HCT116 (cell line): ENCODE measurements around the gene DPYD. TPM values are rescaled to one million over a fixed set of nuclear protein-coding genes. Genes with fewer than 3 reads are reported as not detected.

Experiments
- ATAC-seq: fragments of 200-7000 bp; cut with Tn5 transposase; 2 replicates; pipeline ENCODE4 v1.9.1; 2020; ENCODE audit warnings: mild to moderate bottlenecking, moderate library complexity
- BruUV-seq: library from RNA; stranded (reverse); fragments of 400-500 nt; replicated peaks from 2 replicates; lab custom pipeline; 2021; lab: Mats Ljungman, UMichigan
- CTCF ChIA-PET: fragments of 300-600 bp; sonication (Branson Sonifier 250); formaldehyde crosslinking; loops from one replicate; lab custom pipeline; 2021; ENCODE audit warnings: antibody characterized with exemption; lab: Charles Lee
- POLR2A ChIA-PET: fragments of 300-600, 350-600 bp; sonication (Branson Sonifier 250); formaldehyde crosslinking; loops from one replicate; lab custom pipeline; 2021; ENCODE audit warnings: antibody characterized with exemption; lab: Charles Lee
- RAD21 ChIA-PET, 2 experiments: fragments of 300-600 bp; sonication (Branson Sonifier 250); formaldehyde crosslinking; loops; one replicate each; lab custom pipeline; 2023; ENCODE audit warnings: low total read pairs in 2 of 2; ENCODE audit not compliant: uncharacterized antibody in 2 of 2, unreplicated experiment in 2 of 2, low non-redundant PET in 1 of 2; lab: Charles Lee
- DNase-seq: peaks from one replicate; pipeline ENCODE4 v3.0.0-alpha.2; 2010; ENCODE audit warnings: low read depth, low spot score
- H2AFZ ChIP-seq: fragments of 200-600 bp; shearing (Covaris generic), sonication (generic); 2 replicates; pipeline ENCODE4 v1.6.1; 2017; ENCODE audit warnings: low read depth, mixed run types, mixed read lengths, antibody characterized with exemption, low read length; ENCODE audit not compliant: poor library complexity, severe bottlenecking
- H3K27ac ChIP-seq: 2 replicates; pipeline ENCODE4 v1.5.1; 2012; ENCODE audit warnings: low read depth, low read length
- H3K27me3 ChIP-seq: fragments of 200-600 bp; sonication (generic); 2 replicates; pipeline ENCODE4 v1.6.1; 2016; ENCODE audit warnings: mixed run types, low read length, mixed read lengths; ENCODE audit not compliant: insufficient read depth
- H3K36me3 ChIP-seq, 2 experiments: fragments of 200-500 bp in 1 of 2; fragments of 200-600 bp in 1 of 2; sonication (Bioruptor generic) in 1 of 2; sonication (generic) in 1 of 2; 2 replicates each; pipeline versions ENCODE4 v1.5.1 to v1.6.1; 2014 to 2016; ENCODE audit warnings: low read length in 2 of 2, inconsistent platforms in 1 of 2, mixed read lengths in 1 of 2, mixed run types in 1 of 2; ENCODE audit not compliant: insufficient read depth in 2 of 2, control insufficient read depth in 1 of 2
- H3K4me1 ChIP-seq, 2 experiments: fragments of 200-600 bp in 1 of 2; sonication (generic) in 1 of 2; 2 replicates each; pipeline versions ENCODE4 v1.5.1 to v1.6.1; 2012 to 2017; ENCODE audit warnings: low read length in 2 of 2, inconsistent platforms in 1 of 2, mild to moderate bottlenecking in 1 of 2, mixed read lengths in 1 of 2, mixed run types in 1 of 2, moderate library complexity in 1 of 2; ENCODE audit not compliant: insufficient read depth in 2 of 2, control insufficient read depth in 1 of 2
- H3K4me2 ChIP-seq: fragments of 200-600 bp; sonication (generic); 2 replicates; pipeline ENCODE4 v1.6.1; 2017; ENCODE audit warnings: mixed run types, low read length, mixed read lengths
- H3K4me3 ChIP-seq, 2 experiments: fragments of 200-600 bp in 1 of 2; sonication (generic) in 1 of 2; replicated peaks in 1 of 2; 2 replicates each; pipeline ENCODE4 v1.5.1; 2011 to 2016; ENCODE audit warnings: low read length in 2 of 2, control low read depth in 1 of 2, low read depth in 1 of 2, mild to moderate bottlenecking in 1 of 2, mixed read lengths in 1 of 2, mixed run types in 1 of 2
- H3K79me2 ChIP-seq: fragments of 200-600 bp; sonication (generic); 2 replicates; pipeline ENCODE4 v1.6.1; 2017; ENCODE audit warnings: mild to moderate bottlenecking, mixed run types, low read length, moderate library complexity, mixed read lengths; ENCODE audit not compliant: insufficient read depth
- H3K9ac ChIP-seq: fragments of 200-600 bp; sonication (generic); 2 replicates; pipeline ENCODE4 v1.6.1; 2016; ENCODE audit warnings: low read length, mixed read lengths
- H3K9me2 ChIP-seq: fragments of 200-600 bp; sonication (generic), shearing (Covaris generic); 2 replicates; pipeline ENCODE4 v1.6.1; 2017; ENCODE audit warnings: mixed run types, mild to moderate bottlenecking, moderate library complexity; ENCODE audit not compliant: insufficient read depth
- H3K9me3 ChIP-seq, 2 experiments: fragments of 200-500 bp in 1 of 2; fragments of 200-600 bp in 1 of 2; sonication (Bioruptor generic) in 1 of 2; sonication (generic) in 1 of 2; 2 replicates each; pipeline ENCODE4 v1.6.1; 2014 to 2017; ENCODE audit warnings: low read length in 2 of 2, mixed read lengths in 2 of 2, inconsistent platforms in 1 of 2, low read depth in 1 of 2, mild to moderate bottlenecking in 1 of 2, mixed run types in 1 of 2, moderate library complexity in 1 of 2; ENCODE audit not compliant: control insufficient read depth in 1 of 2, insufficient read depth in 1 of 2
- H4K20me1 ChIP-seq: fragments of 200-600 bp; sonication (generic), shearing (Covaris generic); 2 replicates; pipeline ENCODE4 v1.6.1; 2017; ENCODE audit warnings: mixed run types, mild to moderate bottlenecking, moderate library complexity; ENCODE audit not compliant: insufficient read depth
- CBX3 ChIP-seq: IDR thresholded peaks from 2 replicates; pipeline ENCODE4 v1.6.1; 2012; ENCODE audit warnings: low read depth
- EZH2 ChIP-seq: fragments of 200-600 bp; sonication (generic); IDR thresholded peaks from 2 replicates; pipeline ENCODE4 v1.6.1; 2017; ENCODE audit warnings: antibody characterized with exemption, mixed run types
- JUND ChIP-seq: IDR thresholded peaks from 2 replicates; pipeline ENCODE4 v1.6.1; 2012
- POLR2AphosphoS5 ChIP-seq: IDR thresholded peaks from 2 replicates; pipeline ENCODE4 v1.6.1; 2011; ENCODE audit warnings: mild to moderate bottlenecking, low read depth, low read length, moderate library complexity
- RAD21 ChIP-seq: IDR thresholded peaks from 2 replicates; pipeline ENCODE4 v1.6.1; 2012; ENCODE audit warnings: low read depth, mild to moderate bottlenecking
- YY1 ChIP-seq: IDR thresholded peaks from 2 replicates; pipeline ENCODE4 v1.6.1; 2011; ENCODE audit warnings: low read length, low read depth, moderate library complexity, mild to moderate bottlenecking; ENCODE audit not compliant: insufficient replicate concordance; ENCODE audit errors: extremely low read depth
- ZFX ChIP-seq: fragments of 450-650 bp; IDR thresholded peaks from 2 replicates; pipeline ENCODE4 v1.6.1; 2017
- intact Hi-C: fragments of 100-400 bp; cut with micrococcal nuclease; formaldehyde crosslinking; loops from 2 replicates; pipeline ENCODE4 v1.10.0; 2022
- total RNA-seq: library from RNA; stranded (reverse); gene quantifications from one replicate; pipeline ENCODE4 v1.2.1, GENCODE V29; 2021; ENCODE audit not compliant: unreplicated experiment
- TF ChIP-seq, protein P1 (sequence below), 3 experiments: fragments of 200-600 bp in 1 of 3; sonication (generic) in 1 of 3; IDR thresholded peaks in 2 of 3; conservative IDR thresholded peaks in 1 of 3; 2 replicates each; pipeline ENCODE4 v1.5.1; 2012 to 2017; ENCODE audit warnings: low read depth in 2 of 3, low read length in 2 of 3, antibody characterized with exemption in 1 of 3, borderline replicate concordance in 1 of 3, control low read depth in 1 of 3, mild to moderate bottlenecking in 1 of 3, mixed read lengths in 1 of 3, mixed run types in 1 of 3, moderate library complexity in 1 of 3; ENCODE audit not compliant: insufficient read depth in 1 of 3

DPYD gene
- total RNA-seq, 1 experiment from 2014 or later, result 1.7 TPM

DNA sequence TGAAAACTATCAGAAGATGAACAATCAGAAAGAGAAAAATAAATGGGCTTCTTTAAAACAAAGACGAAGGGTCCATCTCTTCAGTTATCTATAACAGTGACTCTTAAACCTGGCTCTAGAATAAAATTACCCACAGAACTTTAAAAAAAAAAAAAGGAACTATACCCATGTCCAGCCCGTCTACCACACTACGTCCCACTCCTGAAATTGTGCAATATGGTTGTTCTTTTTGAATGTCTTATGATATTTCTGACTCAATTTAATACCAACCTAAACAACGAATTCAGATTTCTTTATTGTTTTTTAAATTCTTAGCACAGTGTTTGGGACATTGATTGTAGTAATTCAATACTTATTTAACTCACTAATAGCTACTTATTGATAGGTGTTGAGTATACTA, 246.3 kb downstream of the DPYD start:
- Histone ChIP-seq H3K9ac (no peak overlapping the region), H3K27ac (no peak overlapping the region), H3K9me2 (no peaks in the 10 kb centered on the region), H4K20me1 (no peaks in the 10 kb centered on the region), H3K36me3 (no peaks in the 10 kb centered on the region), H3K27me3 (no peaks in the 10 kb centered on the region), H3K4me2 (no peak overlapping the region), H3K79me2 (no peaks in the 10 kb centered on the region), H3K9me3 (no peaks in the 10 kb centered on the region; a peak in 1 of 4 replicates), H3K4me1 (no peaks in the 10 kb centered on the region), H2AFZ (no peak overlapping the region), H3K4me3 (no peak overlapping the region)
- intact Hi-C loops, result no loop called here
- ChIA-PET RAD21 (no interaction called here), CTCF (no interaction called here), POLR2A (no interaction called here)
- TF ChIP-seq JUND (no peak), EZH2 (no peak)
- ATAC-seq (no peak), DNase-seq (no peak)
- BruUV-seq, result no TSS peak

DNA sequence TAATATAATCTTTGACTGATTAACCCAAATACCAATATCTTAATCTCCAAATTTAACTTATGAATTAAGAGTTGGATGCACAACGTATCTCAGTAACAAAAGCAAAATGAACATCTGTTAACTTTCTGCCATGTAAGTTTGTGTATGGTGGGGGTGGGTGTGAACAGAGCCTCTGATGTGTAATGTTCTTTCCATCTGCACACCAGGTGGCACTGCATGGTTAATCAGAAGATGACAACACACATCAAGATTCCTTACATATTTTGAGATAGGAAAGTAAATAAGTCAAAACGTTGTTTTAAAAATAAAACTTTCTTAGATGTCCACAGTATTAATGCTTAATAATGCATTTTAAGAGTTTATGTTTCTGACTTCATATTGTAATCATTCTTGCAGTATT, 251.9 kb downstream of the DPYD start:
- no peaks in the 10 kb centered on the region for H3K4me1 ChIP-seq
- no peak overlapping the region for H3K9ac ChIP-seq
- RAD21 ChIA-PET, result no interaction called here
- no TSS peak for BruUV-seq
- no peaks in the 10 kb centered on the region for H3K27me3 ChIP-seq
- ATAC-seq (peak; percentile 69; the same call in 1 of the 2 replicates), DNase-seq (peak; percentile 16)
- H3K36me3 ChIP-seq, result no peaks in the 10 kb centered on the region
- H3K79me2 ChIP-seq, result no peaks in the 10 kb centered on the region
- no peak overlapping the region for H2AFZ ChIP-seq
- POLR2A ChIA-PET, result no interaction called here
- no peaks in the 10 kb centered on the region for H4K20me1 ChIP-seq
- CTCF ChIA-PET, result no interaction called here
- intact Hi-C loops, result loop anchor here (5.0 kb wide), 1 partner anchor 798 kb away; no protein-coding TSS in a partner anchor
- no peaks in the 10 kb centered on the region for H3K9me2 ChIP-seq
- no peak overlapping the region for H3K27ac ChIP-seq
- H3K4me3 ChIP-seq, result no peak overlapping the region
- TF ChIP-seq, protein P1, sequence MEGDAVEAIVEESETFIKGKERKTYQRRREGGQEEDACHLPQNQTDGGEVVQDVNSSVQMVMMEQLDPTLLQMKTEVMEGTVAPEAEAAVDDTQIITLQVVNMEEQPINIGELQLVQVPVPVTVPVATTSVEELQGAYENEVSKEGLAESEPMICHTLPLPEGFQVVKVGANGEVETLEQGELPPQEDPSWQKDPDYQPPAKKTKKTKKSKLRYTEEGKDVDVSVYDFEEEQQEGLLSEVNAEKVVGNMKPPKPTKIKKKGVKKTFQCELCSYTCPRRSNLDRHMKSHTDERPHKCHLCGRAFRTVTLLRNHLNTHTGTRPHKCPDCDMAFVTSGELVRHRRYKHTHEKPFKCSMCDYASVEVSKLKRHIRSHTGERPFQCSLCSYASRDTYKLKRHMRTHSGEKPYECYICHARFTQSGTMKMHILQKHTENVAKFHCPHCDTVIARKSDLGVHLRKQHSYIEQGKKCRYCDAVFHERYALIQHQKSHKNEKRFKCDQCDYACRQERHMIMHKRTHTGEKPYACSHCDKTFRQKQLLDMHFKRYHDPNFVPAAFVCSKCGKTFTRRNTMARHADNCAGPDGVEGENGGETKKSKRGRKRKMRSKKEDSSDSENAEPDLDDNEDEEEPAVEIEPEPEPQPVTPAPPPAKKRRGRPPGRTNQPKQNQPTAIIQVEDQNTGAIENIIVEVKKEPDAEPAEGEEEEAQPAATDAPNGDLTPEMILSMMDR (IDR thresholded peaks at IDR 0.05 in 2 of 3, conservative IDR thresholded peaks at IDR 0.05 in 1 of 3; ENCODE audit: borderline replicate concordance in 1 of 3, insufficient read depth in 1 of 3, low read depth in 2 of 3, low read length in 2 of 3), result peak; percentile 18 to 46 (median 24); a peak in 4 of 6 replicates
- TF ChIP-seq POLR2AphosphoS5 (no peak), ZFX (no peak), RAD21 (peak; percentile 53), CBX3 (no peak), YY1 (no peak)
- H3K9me3 ChIP-seq, result no peaks in the 10 kb centered on the region; a peak in 1 of 4 replicates
- no peak overlapping the region for H3K4me2 ChIP-seq
